GM12892 (cell line): ENCODE measurements around the gene FAM180A.

Experiments used
- DNase-seq: peaks from one replicate; pipeline ENCODE4 v3.0.0; 2011; ENCODE audit not compliant: insufficient read length
- FAIRE-seq: peaks from 2 replicates; lab custom pipeline; 2011; peaks lifted over from hg19 to GRCh38; lab: Jason Lieb, UNC
- POLR2A ChIP-seq: IDR thresholded peaks from 2 replicates; pipeline ENCODE4 v1.6.1; 2011; ENCODE audit warnings: low read depth, low read length, control low read depth
- POLR2AphosphoS5 ChIP-seq: IDR thresholded peaks from 2 replicates; pipeline ENCODE4 v1.6.1; 2011; ENCODE audit warnings: low read depth, low read length, control low read depth
- TAF1 ChIP-seq: IDR thresholded peaks from 2 replicates; pipeline ENCODE4 v1.6.1; 2011; ENCODE audit warnings: low read depth, mild to moderate bottlenecking, control low read depth, low read length, borderline replicate concordance

Gene FAM180A

DNA sequence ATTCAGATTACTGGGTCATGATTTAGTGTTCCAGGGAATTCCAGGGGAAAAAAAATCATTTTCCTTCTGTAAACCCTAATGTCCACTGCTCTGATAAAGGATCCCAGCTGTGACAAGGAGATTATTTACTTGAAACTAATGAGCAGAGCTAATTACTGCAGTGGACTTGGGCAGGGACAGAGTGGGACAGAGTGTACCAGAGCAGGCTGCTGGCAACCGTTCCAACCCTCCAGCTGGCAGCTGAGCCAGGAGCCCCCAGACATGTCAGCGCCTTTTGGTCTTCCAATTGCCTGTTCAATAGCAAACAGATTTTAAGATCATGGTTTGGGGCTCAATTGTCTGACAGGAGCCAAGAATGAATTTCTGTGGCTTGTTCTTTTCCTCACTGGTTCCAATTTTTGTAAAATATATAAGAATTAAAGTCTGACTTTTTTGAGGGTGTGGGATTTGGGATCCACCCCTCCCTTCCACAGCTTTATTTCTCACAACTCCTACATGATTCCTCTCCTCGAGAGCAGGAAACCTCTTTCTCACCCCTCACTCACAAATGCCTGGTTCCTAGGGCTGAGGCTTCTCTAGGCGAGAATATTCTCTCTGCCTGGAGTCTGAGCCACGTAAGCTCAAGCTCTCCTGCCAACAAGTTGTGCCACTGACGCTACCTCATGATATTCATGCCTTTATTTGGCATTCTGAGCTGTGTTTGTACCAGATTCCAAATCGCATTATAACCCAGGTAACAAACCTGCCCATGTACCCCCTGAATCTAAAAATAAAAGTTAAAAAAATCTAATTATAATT is 20.6 kb upstream of the FAM180A start:
- no peak for FAIRE-seq
- DNase-seq = no peak
- no peak for TF ChIP-seq POLR2AphosphoS5

GRCh38 chr7:135768467-135768866 is 19.9 kb upstream of the FAM180A start:
- TF ChIP-seq POLR2A (no peak), POLR2AphosphoS5 (no peak)
- FAIRE-seq = no peak

DNA sequence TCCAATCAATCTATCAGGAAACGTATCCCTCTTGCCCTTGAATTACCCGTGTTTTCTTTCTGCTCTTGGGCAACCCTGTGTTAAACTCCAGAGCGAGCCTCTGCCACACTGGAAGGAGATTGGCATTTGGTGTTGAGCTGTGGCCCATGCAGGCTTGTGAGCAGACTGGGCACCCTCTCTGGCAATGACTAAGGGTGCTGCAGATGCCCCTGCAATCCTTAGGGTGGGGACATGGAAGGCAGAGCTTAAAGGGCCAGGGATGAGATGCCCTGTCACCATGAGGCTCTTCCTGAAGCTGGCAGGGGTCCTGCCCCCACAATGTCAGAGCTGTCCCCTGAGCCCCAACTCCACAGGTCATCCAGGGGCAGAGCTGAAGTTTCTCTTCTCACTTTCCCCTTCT is 19.5 kb upstream of the FAM180A start:
- TF ChIP-seq POLR2A = no peak
- no peak for TF ChIP-seq TAF1
- TF ChIP-seq POLR2AphosphoS5 = no peak
- FAIRE-seq = no peak
- DNase-seq = no peak

More at GRCh38 chr7:135768467-135768866, 19.9 kb upstream of the FAM180A start:
- no peak for DNase-seq

- TF ChIP-seq POLR2A (no peak), TAF1 (no peak), POLR2AphosphoS5 (no peak)
- FAIRE-seq = no peak
Observed at GRCh38 chr7:135763261-135763660, 14.6 kb upstream of the FAM180A start.

DNA sequence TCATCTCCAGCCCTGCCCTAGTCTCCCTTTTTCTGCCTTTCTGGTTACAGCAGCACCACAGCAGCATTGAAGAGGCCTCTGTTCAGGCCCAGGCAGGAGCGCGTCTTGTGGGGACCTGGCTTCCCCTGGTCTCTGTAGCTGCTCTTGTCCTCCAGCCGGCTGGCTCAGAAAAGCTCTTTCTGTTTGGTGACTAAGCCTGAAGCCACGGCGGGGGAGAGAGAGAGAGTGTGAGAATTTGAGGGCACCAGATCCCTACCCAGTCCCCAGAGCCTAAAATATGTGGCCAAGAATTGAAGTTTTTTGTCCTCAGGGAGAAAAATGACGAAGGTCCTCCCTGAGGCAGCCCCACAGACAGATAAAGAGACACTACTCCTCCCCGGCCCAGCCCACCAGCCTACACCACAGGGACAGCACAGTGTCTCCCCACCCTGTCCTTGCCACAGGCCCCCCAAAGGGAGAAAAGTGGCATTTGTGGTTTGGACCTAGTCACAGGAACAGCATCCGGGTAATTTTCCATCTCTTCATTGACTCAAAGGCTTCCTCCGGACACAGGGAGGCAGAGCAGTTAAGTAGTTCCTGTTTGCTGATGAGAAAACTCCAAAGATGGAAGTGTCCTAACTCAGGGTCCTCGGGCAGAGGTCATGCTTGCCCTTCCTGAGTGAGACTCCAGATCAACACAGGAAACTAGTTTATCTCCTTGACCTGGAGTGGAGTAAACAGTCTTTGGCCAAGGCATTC is 13.3 kb upstream of the FAM180A start:
- TF ChIP-seq POLR2AphosphoS5 (no peak), TAF1 (no peak), POLR2A (no peak)
- FAIRE-seq (no peak), DNase-seq (no peak)

More at GRCh38 chr7:135763261-135763660, 14.6 kb upstream of the FAM180A start:
- no peak for DNase-seq

DNA sequence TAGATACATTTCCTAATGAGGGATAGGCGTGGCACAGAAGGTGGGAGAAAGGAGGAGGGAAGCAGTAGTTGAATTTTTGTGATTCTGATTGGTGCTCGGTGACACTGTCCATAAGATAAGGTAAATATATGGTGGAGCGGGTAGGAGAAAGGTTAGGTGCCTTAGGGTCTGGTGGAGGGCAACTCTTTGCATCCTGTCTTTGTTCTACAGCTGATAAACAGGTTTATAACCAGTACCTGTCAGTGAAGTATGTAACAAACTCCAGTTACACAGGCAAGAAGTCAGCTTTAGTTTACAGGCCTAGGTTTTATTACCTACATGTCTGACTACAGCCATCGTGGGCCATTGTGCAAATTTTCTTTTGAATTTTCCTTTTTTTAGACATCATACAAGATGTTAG is 10.9 kb upstream of the FAM180A start:
- DNase-seq (no peak), FAIRE-seq (no peak)
- TF ChIP-seq POLR2AphosphoS5 = no peak
- no peak for TF ChIP-seq POLR2A
- no peak for TF ChIP-seq TAF1

GRCh38 chr7:135758531-135758932 is 9.9 kb upstream of the FAM180A start:
- TF ChIP-seq TAF1 (no peak), POLR2AphosphoS5 (no peak), POLR2A (no peak)
- FAIRE-seq (no peak), DNase-seq (no peak)

- DNase-seq (no peak), FAIRE-seq (no peak)
- TF ChIP-seq POLR2A = no peak
- no peak for TF ChIP-seq POLR2AphosphoS5
- no peak for TF ChIP-seq TAF1
Observed at GRCh38 chr7:135757719-135758411, 9.3 kb upstream of the FAM180A start.

DNA sequence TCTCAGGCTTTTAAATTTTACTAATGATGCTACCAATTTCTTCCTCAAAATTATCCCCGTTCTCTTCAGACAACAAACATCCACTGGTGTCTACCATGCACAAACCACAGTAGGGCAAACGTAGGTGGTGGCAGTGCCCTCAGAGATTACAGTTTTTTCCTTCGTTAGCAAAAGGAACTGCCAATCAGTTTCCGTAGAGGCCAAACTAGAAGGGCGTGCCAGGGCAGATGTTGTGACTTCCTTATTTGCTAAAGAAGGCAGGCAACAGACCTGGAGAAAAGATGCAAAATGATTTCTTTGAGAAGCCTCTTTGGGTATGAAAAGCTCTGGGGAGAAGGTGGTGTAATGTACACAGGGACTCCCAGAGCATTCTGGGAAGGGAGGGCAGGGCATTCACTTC is 7.6 kb upstream of the FAM180A start:
- FAIRE-seq (no peak), DNase-seq (no peak)
- no peak for TF ChIP-seq POLR2AphosphoS5

DNA sequence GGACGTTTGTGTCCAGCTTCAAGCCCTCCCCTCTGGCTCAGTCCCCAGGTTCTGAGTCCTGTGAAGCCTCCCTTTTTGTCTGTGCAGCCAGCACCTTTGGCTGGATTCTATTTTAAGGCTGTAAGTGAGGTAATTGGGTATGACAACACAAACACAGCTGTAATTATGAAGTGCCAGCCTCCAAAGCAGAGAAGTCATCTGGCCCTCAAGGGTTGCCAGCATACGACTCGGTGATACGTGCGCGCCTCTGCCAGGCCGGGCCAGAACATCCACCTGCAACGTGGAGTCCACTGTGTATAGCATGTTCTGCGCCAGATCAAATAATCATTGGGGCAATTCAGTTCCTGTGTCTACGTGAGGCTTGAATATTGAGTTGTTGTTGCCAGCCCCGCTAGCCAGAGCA is 6.7 kb upstream of the FAM180A start:
- DNase-seq (no peak), FAIRE-seq (no peak)
- no peak for TF ChIP-seq TAF1
- no peak for TF ChIP-seq POLR2A

DNA sequence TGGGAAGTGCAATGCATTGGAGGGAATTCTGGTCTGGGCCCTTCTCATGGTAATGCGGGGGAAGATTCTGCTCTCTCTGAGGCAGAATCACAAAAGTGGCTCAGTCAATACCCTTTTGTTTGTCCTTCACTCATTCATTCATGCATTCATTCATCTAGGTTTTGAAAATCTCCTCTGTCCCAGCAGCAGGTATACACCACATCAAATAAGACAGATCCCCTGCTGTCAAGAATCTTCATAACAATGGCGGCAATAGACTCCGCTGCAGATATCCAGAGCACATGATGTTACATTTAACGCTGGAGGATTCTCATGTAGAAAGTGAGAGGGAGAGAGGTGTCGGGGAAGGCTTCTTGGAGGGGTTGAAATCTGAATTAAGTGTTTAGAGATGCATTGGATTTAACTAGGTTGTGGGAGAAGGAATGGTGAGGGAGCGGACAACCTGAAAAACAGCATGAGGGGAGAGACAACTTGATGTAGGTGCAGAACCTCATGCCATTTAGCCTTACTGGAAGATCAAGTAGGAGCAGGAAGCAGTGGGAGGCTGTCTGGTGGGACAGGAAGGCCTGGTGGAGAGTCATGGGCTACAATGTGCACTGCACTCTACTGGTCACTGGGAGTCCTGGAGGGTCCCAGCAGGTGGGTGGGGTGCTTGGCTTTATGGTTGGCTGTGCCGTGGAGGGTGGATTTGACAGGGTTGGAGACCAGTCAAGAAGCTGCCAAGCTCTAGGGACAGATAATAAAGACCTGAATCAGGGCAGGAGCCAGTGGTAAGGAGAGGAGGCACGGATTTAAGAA is 5.2 kb upstream of the FAM180A start:
- no peak for DNase-seq
- no peak for TF ChIP-seq POLR2AphosphoS5
- TF ChIP-seq TAF1 = no peak
- TF ChIP-seq POLR2A = no peak
- no peak for FAIRE-seq

- FAIRE-seq (no peak), DNase-seq (no peak)
- no peak for TF ChIP-seq POLR2A
- TF ChIP-seq POLR2AphosphoS5 = no peak
- TF ChIP-seq TAF1 = no peak
Observed at GRCh38 chr7:135747366-135747765, 1.2 kb downstream of the FAM180A start.
